GM06990 (cell line): ENCODE data around the gene L3MBTL4.

Source experiments
- DNase-seq: peaks from one replicate; pipeline ENCODE4 v3.0.0-alpha.2; 2011; ENCODE audit not compliant: insufficient read length; ENCODE audit errors: extremely low read depth
- H3K27me3 ChIP-seq: replicated peaks from 2 replicates; pipeline ENCODE4 v1.6.0; 2011; ENCODE audit warnings: low read length; ENCODE audit not compliant: control insufficient read depth, insufficient read depth
- H3K36me3 ChIP-seq: 2 replicates; pipeline ENCODE4 v1.5.1; 2011; ENCODE audit warnings: low read length; ENCODE audit not compliant: control insufficient read depth, insufficient read depth
- H3K4me3 ChIP-seq: replicated peaks from 2 replicates; pipeline ENCODE4 v1.5.1; 2011; ENCODE audit warnings: low read depth, mild to moderate bottlenecking, control low read depth, low read length
- CTCF ChIP-seq: IDR thresholded peaks from 2 replicates; pipeline ENCODE4 v1.5.1; 2011; ENCODE audit warnings: low read length, control low read depth, mild to moderate bottlenecking, inconsistent platforms; ENCODE audit not compliant: insufficient read depth, poor library complexity, severe bottlenecking

The L3MBTL4 gene

GRCh38 chr18:6315517-6316331 is 99.0 kb downstream of the L3MBTL4 start:
- no peaks in the 10 kb centered on the region for H3K27me3 ChIP-seq
- no peak overlapping the region for H3K4me3 ChIP-seq
- no peak for TF ChIP-seq CTCF
- H3K36me3 ChIP-seq, result no peaks in the 10 kb centered on the region
- no peak for DNase-seq

GRCh38 chr18:6313415-6313814 is 101.3 kb downstream of the L3MBTL4 start:
- Histone ChIP-seq H3K36me3 (no peaks in the 10 kb centered on the region), H3K4me3 (no peak overlapping the region), H3K27me3 (no peaks in the 10 kb centered on the region)
- DNase-seq, result no peak
- no peak for TF ChIP-seq CTCF

GRCh38 chr18:6311456-6312215 is 103.1 kb downstream of the L3MBTL4 start:
- Histone ChIP-seq H3K27me3 (no peaks in the 10 kb centered on the region), H3K4me3 (no peak overlapping the region), H3K36me3 (no peaks in the 10 kb centered on the region)
- TF ChIP-seq CTCF, result no peak
- no peak for DNase-seq

GRCh38 chr18:6310714-6311113 is 104.0 kb downstream of the L3MBTL4 start:
- H3K36me3 ChIP-seq, result no peaks in the 10 kb centered on the region
- TF ChIP-seq CTCF, result no peak
- DNase-seq, result no peak
- H3K4me3 ChIP-seq, result no peak overlapping the region
- no peaks in the 10 kb centered on the region for H3K27me3 ChIP-seq

GRCh38 chr18:6297875-6298274 is 116.8 kb downstream of the L3MBTL4 start:
- no peak overlapping the region for H3K4me3 ChIP-seq
- DNase-seq, result no peak
- TF ChIP-seq CTCF, result no peak
- no peaks in the 10 kb centered on the region for H3K27me3 ChIP-seq
- no peaks in the 10 kb centered on the region for H3K36me3 ChIP-seq
